HepG2 (cell line): ENCODE data around the gene P2RY6. TPM values are rescaled to one million over a fixed set of nuclear protein-coding genes. Genes with fewer than 3 reads are reported as not detected.

Experiments used
- CAMTA2 ChIP-seq: sonication (generic); formaldehyde crosslinking; IDR thresholded peaks from 2 replicates; pipeline ENCODE4 v1.4.0; 2020; ENCODE audit warnings: mild to moderate bottlenecking, missing genetic modification reagents, borderline replicate concordance
- JUNB ChIP-seq: sonication (generic); formaldehyde crosslinking; IDR thresholded peaks from 2 replicates; pipeline ENCODE4 v1.8.0; 2022; ENCODE audit warnings: missing genetic modification reagents, mild to moderate bottlenecking, borderline replicate concordance
- PTBP1 ChIP-seq: fragments of 200-400 bp; formaldehyde crosslinking; IDR thresholded peaks from 2 replicates; pipeline ENCODE4 v1.6.1; 2018; ENCODE audit warnings: low read length, low read depth; ENCODE audit not compliant: poor library complexity, severe bottlenecking
- TRIM22 ChIP-seq: fragments of 450-650 bp; IDR thresholded peaks from 2 replicates; pipeline ENCODE4 v1.6.1; 2017
- U2AF2 ChIP-seq: fragments of 200-400 bp; formaldehyde crosslinking; IDR thresholded peaks from 2 replicates; pipeline ENCODE4 v1.6.1; 2017; ENCODE audit warnings: low read depth, mild to moderate bottlenecking, low read length
- ZHX2 ChIP-seq, 2 experiments: sonication (generic) in 1 of 2; formaldehyde crosslinking in 1 of 2; IDR thresholded peaks; 2 replicates each; pipeline versions ENCODE4 v1.6.1 to v1.9.0; 2014 to 2022; ENCODE audit warnings: antibody characterized with exemption in 1 of 2, borderline replicate concordance in 1 of 2, inconsistent platforms in 1 of 2, low read depth in 1 of 2, missing genetic modification reagents in 1 of 2
- ZNF317 ChIP-seq: sonication (generic); formaldehyde crosslinking; IDR thresholded peaks from 2 replicates; pipeline ENCODE4 v1.5.0; 2020; ENCODE audit warnings: mild to moderate bottlenecking, missing genetic modification reagents
- ZSCAN21 ChIP-seq: sonication (generic); formaldehyde crosslinking; IDR thresholded peaks from 2 replicates; pipeline ENCODE4 v1.8.0; 2022; ENCODE audit warnings: mild to moderate bottlenecking, missing genetic modification reagents, moderate library complexity, borderline replicate concordance
- ZSCAN29 ChIP-seq: sonication (generic); formaldehyde crosslinking; conservative IDR thresholded peaks from 2 replicates; pipeline ENCODE4 v1.4.0; 2020; ENCODE audit warnings: mild to moderate bottlenecking, missing genetic modification reagents
- polyA plus RNA-seq, 8 experiments: library from polyadenylated mRNA; depleted of rRNA in 3 of 8; stranded (reverse) in 7 of 8; unstranded in 1 of 8; fragments of >200 nt; fragmentation: Illumina TruSeq in 4 of 8; extraction: Trizol in 4 of 8; gene quantifications; 2 replicates each; pipeline versions ENCODE4 v1.2.1 to v1.2.3, GENCODE V29; 2011 to 2016; ENCODE audit warnings: low read depth in 4 of 8, missing spikeins in 1 of 8, mixed read lengths in 1 of 8; ENCODE audit not compliant: insufficient read depth in 1 of 8
- total RNA-seq, 5 experiments: library from RNA; depleted of rRNA; stranded (reverse); fragments of >200 nt; fragmentation: Illumina TruSeq; extraction: Trizol; gene quantifications; 2 replicates each; pipeline ENCODE4 v1.2.3, GENCODE V29; 2016; ENCODE audit warnings: low read depth in 1 of 5
- TF ChIP-seq, protein P1 (sequence below): sonication (generic); formaldehyde crosslinking; IDR thresholded peaks from 2 replicates; pipeline ENCODE4 v1.9.0; 2021; ENCODE audit warnings: mild to moderate bottlenecking, missing genetic modification reagents

The P2RY6 gene
- total and polyA plus RNA-seq, 2 of the 13 experiments (the other 11 are each of a cell fraction or from before 2014, with no cell fraction given) = 0.09 to 0.29 TPM

- TF ChIP-seq ZSCAN21 (no peak), ZSCAN29 (CRISPR knock-in tag) (no peak), ZHX2 (IDR thresholded peaks at IDR 0.05; ENCODE audit: low read depth) (no peak), ZHX2 (CRISPR knock-in tag; IDR thresholded peaks at IDR 0.05; ENCODE audit: borderline replicate concordance) (no peak), JUNB (CRISPR knock-in tag) (no peak), CAMTA2 (CRISPR knock-in tag) (0 out of 2 replicates have a peak, but pooled peaks have one; percentile 63), PTBP1 (no peak), TRIM22 (no peak), U2AF2 (no peak), ZNF317 (no peak)
- TF ChIP-seq, protein P1, sequence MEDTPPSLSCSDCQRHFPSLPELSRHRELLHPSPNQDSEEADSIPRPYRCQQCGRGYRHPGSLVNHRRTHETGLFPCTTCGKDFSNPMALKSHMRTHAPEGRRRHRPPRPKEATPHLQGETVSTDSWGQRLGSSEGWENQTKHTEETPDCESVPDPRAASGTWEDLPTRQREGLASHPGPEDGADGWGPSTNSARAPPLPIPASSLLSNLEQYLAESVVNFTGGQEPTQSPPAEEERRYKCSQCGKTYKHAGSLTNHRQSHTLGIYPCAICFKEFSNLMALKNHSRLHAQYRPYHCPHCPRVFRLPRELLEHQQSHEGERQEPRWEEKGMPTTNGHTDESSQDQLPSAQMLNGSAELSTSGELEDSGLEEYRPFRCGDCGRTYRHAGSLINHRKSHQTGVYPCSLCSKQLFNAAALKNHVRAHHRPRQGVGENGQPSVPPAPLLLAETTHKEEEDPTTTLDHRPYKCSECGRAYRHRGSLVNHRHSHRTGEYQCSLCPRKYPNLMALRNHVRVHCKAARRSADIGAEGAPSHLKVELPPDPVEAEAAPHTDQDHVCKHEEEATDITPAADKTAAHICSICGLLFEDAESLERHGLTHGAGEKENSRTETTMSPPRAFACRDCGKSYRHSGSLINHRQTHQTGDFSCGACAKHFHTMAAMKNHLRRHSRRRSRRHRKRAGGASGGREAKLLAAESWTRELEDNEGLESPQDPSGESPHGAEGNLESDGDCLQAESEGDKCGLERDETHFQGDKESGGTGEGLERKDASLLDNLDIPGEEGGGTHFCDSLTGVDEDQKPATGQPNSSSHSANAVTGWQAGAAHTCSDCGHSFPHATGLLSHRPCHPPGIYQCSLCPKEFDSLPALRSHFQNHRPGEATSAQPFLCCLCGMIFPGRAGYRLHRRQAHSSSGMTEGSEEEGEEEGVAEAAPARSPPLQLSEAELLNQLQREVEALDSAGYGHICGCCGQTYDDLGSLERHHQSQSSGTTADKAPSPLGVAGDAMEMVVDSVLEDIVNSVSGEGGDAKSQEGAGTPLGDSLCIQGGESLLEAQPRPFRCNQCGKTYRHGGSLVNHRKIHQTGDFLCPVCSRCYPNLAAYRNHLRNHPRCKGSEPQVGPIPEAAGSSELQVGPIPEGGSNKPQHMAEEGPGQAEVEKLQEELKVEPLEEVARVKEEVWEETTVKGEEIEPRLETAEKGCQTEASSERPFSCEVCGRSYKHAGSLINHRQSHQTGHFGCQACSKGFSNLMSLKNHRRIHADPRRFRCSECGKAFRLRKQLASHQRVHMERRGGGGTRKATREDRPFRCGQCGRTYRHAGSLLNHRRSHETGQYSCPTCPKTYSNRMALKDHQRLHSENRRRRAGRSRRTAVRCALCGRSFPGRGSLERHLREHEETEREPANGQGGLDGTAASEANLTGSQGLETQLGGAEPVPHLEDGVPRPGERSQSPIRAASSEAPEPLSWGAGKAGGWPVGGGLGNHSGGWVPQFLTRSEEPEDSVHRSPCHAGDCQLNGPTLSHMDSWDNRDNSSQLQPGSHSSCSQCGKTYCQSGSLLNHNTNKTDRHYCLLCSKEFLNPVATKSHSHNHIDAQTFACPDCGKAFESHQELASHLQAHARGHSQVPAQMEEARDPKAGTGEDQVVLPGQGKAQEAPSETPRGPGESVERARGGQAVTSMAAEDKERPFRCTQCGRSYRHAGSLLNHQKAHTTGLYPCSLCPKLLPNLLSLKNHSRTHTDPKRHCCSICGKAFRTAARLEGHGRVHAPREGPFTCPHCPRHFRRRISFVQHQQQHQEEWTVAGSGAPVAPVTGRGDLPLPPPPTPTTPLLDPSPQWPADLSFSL = no peak
Measured at GRCh38 chr11:73288873-73289707, 17.0 kb downstream of the P2RY6 start (continued).
